Measurements from ENCODE around the gene FBXO9. TPM values are rescaled to one million over a fixed set of nuclear protein-coding genes. Genes with fewer than 3 reads are reported as not detected.

Gene FBXO9
- total RNA-seq, 1 experiment from 2014 or later: 71.0 TPM

DNA sequence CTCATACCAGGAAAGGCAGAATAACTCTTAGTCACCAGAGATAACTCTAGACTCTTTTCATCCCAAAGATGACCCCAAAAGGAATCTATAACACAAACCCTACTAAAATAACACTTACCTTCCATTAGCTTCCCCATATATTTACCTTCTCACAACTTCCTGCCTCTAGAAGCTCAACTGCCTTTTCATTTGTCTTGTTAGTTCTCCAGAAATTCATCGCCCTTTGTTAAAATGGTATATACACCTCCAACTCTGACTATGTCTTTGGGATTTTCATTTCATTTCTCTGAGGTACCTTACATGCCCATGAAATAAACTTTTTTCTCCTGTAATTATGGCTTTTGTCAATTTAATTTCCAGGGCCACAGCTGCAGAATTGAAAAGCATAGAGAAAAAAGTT is 49.9 kb downstream of the FBXO9 start:
- Histone ChIP-seq H3K79me2 (ENCODE audit: insufficient read depth, low read length) (no peaks in the 10 kb centered on the region), H3K4me1 (ENCODE audit: control insufficient read depth in 1 of 2, insufficient read depth in 2 of 2, low read length in 2 of 2) (peaks cover 8 to 16% of the 10 kb centered on the region in 2 experiments; a peak in 3 of 4 replicates), H3K27me3 (ENCODE audit: insufficient read depth, low read length) (no peaks in the 10 kb centered on the region), H3K4me3 (replicated peaks in 1 of 2; ENCODE audit: low read depth in 1 of 2, low read length in 2 of 2) (no peak overlapping the region), H2AFZ (ENCODE audit: low read depth, low read length, poor library complexity, severe bottlenecking) (no peak overlapping the region), H4K20me1 (ENCODE audit: insufficient read depth) (no peaks in the 10 kb centered on the region), H3K27ac (ENCODE audit: low read depth, low read length) (no peak overlapping the region), H3K9me2 (ENCODE audit: insufficient read depth) (no peaks in the 10 kb centered on the region), H3K9me3 (ENCODE audit: control insufficient read depth in 1 of 2, insufficient read depth in 1 of 2, low read depth in 1 of 2, low read length in 2 of 2) (no peaks in the 10 kb centered on the region), H3K4me2 (ENCODE audit: low read length) (no peak overlapping the region), H3K36me3 (ENCODE audit: control insufficient read depth in 1 of 2, insufficient read depth in 2 of 2, low read length in 2 of 2) (no peaks in the 10 kb centered on the region), H3K9ac (ENCODE audit: low read length) (no peak overlapping the region)
- POLR2A ChIA-PET: no interaction called here
- CTCF ChIA-PET: no interaction called here
- TF ChIP-seq ELF1 (IDR thresholded peaks at IDR 0.05; ENCODE audit: borderline replicate concordance, low read depth): no peak
- no peak for TF ChIP-seq ZNF274 (IDR thresholded peaks at IDR 0.05; ENCODE audit: low read depth, low read length)
- no peak for TF ChIP-seq EZH2 (IDR thresholded peaks at IDR 0.05)
- no peak for TF ChIP-seq JUND (IDR thresholded peaks at IDR 0.05)
- TF ChIP-seq, protein P1, sequence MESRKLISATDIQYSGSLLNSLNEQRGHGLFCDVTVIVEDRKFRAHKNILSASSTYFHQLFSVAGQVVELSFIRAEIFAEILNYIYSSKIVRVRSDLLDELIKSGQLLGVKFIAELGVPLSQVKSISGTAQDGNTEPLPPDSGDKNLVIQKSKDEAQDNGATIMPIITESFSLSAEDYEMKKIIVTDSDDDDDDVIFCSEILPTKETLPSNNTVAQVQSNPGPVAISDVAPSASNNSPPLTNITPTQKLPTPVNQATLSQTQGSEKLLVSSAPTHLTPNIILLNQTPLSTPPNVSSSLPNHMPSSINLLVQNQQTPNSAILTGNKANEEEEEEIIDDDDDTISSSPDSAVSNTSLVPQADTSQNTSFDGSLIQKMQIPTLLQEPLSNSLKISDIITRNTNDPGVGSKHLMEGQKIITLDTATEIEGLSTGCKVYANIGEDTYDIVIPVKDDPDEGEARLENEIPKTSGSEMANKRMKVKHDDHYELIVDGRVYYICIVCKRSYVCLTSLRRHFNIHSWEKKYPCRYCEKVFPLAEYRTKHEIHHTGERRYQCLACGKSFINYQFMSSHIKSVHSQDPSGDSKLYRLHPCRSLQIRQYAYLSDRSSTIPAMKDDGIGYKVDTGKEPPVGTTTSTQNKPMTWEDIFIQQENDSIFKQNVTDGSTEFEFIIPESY (IDR thresholded peaks at IDR 0.05; ENCODE audit: extremely low read depth, insufficient replicate concordance, low read length): no peak
- TF ChIP-seq FOSL1 (IDR thresholded peaks at IDR 0.05; ENCODE audit: low read depth): no peak
- no peak for TF ChIP-seq POLR2AphosphoS5 (IDR thresholded peaks at IDR 0.05; ENCODE audit: low read depth, low read length)
- no peak for TF ChIP-seq EZH2phosphoT487 (IDR thresholded peaks at IDR 0.05; ENCODE audit: borderline replicate concordance)
- no peak for TF ChIP-seq POLR2A (IDR thresholded peaks at IDR 0.05; ENCODE audit: borderline replicate concordance, extremely low read depth, insufficient read depth, insufficient read length)
- TF ChIP-seq, protein P2, sequence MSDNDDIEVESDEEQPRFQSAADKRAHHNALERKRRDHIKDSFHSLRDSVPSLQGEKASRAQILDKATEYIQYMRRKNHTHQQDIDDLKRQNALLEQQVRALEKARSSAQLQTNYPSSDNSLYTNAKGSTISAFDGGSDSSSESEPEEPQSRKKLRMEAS (IDR thresholded peaks at IDR 0.05): no peak
- TF ChIP-seq, protein P3, sequence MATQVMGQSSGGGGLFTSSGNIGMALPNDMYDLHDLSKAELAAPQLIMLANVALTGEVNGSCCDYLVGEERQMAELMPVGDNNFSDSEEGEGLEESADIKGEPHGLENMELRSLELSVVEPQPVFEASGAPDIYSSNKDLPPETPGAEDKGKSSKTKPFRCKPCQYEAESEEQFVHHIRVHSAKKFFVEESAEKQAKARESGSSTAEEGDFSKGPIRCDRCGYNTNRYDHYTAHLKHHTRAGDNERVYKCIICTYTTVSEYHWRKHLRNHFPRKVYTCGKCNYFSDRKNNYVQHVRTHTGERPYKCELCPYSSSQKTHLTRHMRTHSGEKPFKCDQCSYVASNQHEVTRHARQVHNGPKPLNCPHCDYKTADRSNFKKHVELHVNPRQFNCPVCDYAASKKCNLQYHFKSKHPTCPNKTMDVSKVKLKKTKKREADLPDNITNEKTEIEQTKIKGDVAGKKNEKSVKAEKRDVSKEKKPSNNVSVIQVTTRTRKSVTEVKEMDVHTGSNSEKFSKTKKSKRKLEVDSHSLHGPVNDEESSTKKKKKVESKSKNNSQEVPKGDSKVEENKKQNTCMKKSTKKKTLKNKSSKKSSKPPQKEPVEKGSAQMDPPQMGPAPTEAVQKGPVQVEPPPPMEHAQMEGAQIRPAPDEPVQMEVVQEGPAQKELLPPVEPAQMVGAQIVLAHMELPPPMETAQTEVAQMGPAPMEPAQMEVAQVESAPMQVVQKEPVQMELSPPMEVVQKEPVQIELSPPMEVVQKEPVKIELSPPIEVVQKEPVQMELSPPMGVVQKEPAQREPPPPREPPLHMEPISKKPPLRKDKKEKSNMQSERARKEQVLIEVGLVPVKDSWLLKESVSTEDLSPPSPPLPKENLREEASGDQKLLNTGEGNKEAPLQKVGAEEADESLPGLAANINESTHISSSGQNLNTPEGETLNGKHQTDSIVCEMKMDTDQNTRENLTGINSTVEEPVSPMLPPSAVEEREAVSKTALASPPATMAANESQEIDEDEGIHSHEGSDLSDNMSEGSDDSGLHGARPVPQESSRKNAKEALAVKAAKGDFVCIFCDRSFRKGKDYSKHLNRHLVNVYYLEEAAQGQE (IDR thresholded peaks at IDR 0.05; ENCODE audit: low read depth): no peak
- no peak for TF ChIP-seq SIN3A (IDR thresholded peaks at IDR 0.05; ENCODE audit: low read depth)
- TF ChIP-seq, protein P4, sequence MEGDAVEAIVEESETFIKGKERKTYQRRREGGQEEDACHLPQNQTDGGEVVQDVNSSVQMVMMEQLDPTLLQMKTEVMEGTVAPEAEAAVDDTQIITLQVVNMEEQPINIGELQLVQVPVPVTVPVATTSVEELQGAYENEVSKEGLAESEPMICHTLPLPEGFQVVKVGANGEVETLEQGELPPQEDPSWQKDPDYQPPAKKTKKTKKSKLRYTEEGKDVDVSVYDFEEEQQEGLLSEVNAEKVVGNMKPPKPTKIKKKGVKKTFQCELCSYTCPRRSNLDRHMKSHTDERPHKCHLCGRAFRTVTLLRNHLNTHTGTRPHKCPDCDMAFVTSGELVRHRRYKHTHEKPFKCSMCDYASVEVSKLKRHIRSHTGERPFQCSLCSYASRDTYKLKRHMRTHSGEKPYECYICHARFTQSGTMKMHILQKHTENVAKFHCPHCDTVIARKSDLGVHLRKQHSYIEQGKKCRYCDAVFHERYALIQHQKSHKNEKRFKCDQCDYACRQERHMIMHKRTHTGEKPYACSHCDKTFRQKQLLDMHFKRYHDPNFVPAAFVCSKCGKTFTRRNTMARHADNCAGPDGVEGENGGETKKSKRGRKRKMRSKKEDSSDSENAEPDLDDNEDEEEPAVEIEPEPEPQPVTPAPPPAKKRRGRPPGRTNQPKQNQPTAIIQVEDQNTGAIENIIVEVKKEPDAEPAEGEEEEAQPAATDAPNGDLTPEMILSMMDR (IDR thresholded peaks at IDR 0.05 in 2 of 3, conservative IDR thresholded peaks at IDR 0.05 in 1 of 3; ENCODE audit: borderline replicate concordance in 1 of 3, insufficient read depth in 1 of 3, low read depth in 2 of 3, low read length in 2 of 3): no peak
- no peak for TF ChIP-seq EGR1 (IDR thresholded peaks at IDR 0.05; ENCODE audit: low read depth)
- TF ChIP-seq, protein P5, sequence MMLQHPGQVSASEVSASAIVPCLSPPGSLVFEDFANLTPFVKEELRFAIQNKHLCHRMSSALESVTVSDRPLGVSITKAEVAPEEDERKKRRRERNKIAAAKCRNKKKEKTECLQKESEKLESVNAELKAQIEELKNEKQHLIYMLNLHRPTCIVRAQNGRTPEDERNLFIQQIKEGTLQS (IDR thresholded peaks at IDR 0.05): no peak
- intact Hi-C loops (cut with micrococcal nuclease): loop anchor here (10.0 kb wide), 1 partner anchor 590 kb away; no protein-coding TSS in a partner anchor
- DNase-seq (ENCODE audit: low read depth, low spot score) (no peak), ATAC-seq (no peak)
- RAD21 ChIA-PET (ENCODE audit: low non-redundant PET in 1 of 2, low total read pairs in 2 of 2, uncharacterized antibody in 2 of 2, unreplicated experiment in 2 of 2): no interaction called here
- BruUV-seq (replicated peaks): no TSS peak

Data from HCT116 (cell line).